Measurements from ENCODE around the gene ZNF837. TPM values are rescaled to one million over a fixed set of nuclear protein-coding genes. Genes with fewer than 3 reads are reported as not detected.

ZNF837 gene
- total and polyA plus RNA-seq, 2 of the 13 experiments (the other 11 are each of a cell fraction or from before 2014, with no cell fraction given): 0.29 to 1.3 TPM

DNA sequence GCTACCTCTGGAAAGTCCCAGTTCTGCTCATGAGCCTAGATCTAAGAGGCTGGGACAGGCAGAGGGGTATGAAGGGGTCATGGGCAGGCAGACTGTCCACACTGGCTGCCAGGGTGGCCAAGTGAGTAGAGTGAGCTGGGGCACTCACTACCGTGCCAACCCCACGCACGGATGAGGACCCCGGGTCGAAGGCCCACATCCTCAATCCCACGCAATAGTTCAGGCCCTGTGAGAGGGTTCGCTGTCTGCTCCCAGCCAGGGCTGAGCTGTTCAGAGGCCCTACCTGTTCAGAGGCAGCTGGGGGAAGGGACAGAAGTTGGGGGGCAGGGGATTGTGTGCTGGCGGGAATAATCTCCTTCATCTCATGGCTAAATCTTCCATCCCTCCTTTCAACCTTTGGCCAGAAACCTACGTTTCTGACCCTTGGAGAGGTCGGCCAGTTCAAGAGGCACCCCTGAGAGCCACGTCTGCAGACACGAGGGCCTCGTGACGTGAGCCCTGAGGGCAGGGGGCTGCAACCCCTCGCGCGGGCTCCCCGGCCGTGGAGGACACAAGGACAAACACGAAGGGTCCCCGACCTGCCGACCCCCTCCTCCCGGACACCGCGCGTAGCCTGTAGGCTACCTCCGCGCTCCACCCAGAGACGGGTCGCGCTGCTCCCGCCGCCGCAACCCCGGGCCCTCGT is 5.2 kb upstream of the ZNF837 start (continued):
- TF ChIP-seq E2F5 (CRISPR knock-in tag; conservative IDR thresholded peaks at IDR 0.05) (no peak), HDAC6 (IDR thresholded peaks at IDR 0.05; ENCODE audit: low read depth, low read length) (no peak), BCL3 (CRISPR knock-in tag; IDR thresholded peaks at IDR 0.05) (0 out of 2 replicates have a peak, but pooled peaks have one; percentile 16), ARNTL (CRISPR knock-in tag; IDR thresholded peaks at IDR 0.05) (peak; percentile 25; the same call in 1 of the 2 replicates), JARID2 (CRISPR knock-in tag; IDR thresholded peaks at IDR 0.05; ENCODE audit: insufficient replicate concordance) (peak; percentile 12), ZNF7 (CRISPR knock-in tag; IDR thresholded peaks at IDR 0.05) (no peak), TP53 (CRISPR knock-in tag; conservative IDR thresholded peaks at IDR 0.05) (no peak), ZNF570 (CRISPR knock-in tag; IDR thresholded peaks at IDR 0.05; ENCODE audit: borderline replicate concordance) (peak; percentile 43; the same call in 1 of the 2 replicates), SAFB2 (CRISPR knock-in tag; IDR thresholded peaks at IDR 0.05; ENCODE audit: borderline replicate concordance, low read depth) (no peak), ZNF577 (CRISPR knock-in tag; IDR thresholded peaks at IDR 0.05; ENCODE audit: borderline replicate concordance, low read depth) (0 out of 2 replicates have a peak, but pooled peaks have one; percentile 35), PAWR (CRISPR knock-in tag; IDR thresholded peaks at IDR 0.05; ENCODE audit: borderline replicate concordance) (0 out of 2 replicates have a peak, but pooled peaks have one; percentile 47), ZNF362 (CRISPR knock-in tag; IDR thresholded peaks at IDR 0.05; ENCODE audit: borderline replicate concordance) (0 out of 2 replicates have a peak, but pooled peaks have one; percentile 7), ZNF333 (CRISPR knock-in tag; IDR thresholded peaks at IDR 0.05; ENCODE audit: borderline replicate concordance) (no peak), ZNF235 (CRISPR knock-in tag; IDR thresholded peaks at IDR 0.05; ENCODE audit: borderline replicate concordance) (no peak), ARNT2 (CRISPR knock-in tag; IDR thresholded peaks at IDR 0.05; ENCODE audit: low read depth) (no peak; the same call in 1 of the 2 replicates), DPF2 (CRISPR knock-in tag; IDR thresholded peaks at IDR 0.05; ENCODE audit: borderline replicate concordance, low read depth) (0 out of 2 replicates have a peak, but pooled peaks have one; percentile 13), SATB2 (CRISPR knock-in tag; IDR thresholded peaks at IDR 0.05) (no peak), ZBTB8A (CRISPR knock-in tag; IDR thresholded peaks at IDR 0.05; ENCODE audit: borderline replicate concordance, low read depth) (peak; percentile 68; the same call in 1 of the 2 replicates), ZNF556 (CRISPR knock-in tag; IDR thresholded peaks at IDR 0.05; ENCODE audit: borderline replicate concordance) (peak; percentile 82; the same call in 1 of the 2 replicates), ZNF567 (CRISPR knock-in tag; IDR thresholded peaks at IDR 0.05; ENCODE audit: borderline replicate concordance) (no peak)
- TF ChIP-seq, protein P1, sequence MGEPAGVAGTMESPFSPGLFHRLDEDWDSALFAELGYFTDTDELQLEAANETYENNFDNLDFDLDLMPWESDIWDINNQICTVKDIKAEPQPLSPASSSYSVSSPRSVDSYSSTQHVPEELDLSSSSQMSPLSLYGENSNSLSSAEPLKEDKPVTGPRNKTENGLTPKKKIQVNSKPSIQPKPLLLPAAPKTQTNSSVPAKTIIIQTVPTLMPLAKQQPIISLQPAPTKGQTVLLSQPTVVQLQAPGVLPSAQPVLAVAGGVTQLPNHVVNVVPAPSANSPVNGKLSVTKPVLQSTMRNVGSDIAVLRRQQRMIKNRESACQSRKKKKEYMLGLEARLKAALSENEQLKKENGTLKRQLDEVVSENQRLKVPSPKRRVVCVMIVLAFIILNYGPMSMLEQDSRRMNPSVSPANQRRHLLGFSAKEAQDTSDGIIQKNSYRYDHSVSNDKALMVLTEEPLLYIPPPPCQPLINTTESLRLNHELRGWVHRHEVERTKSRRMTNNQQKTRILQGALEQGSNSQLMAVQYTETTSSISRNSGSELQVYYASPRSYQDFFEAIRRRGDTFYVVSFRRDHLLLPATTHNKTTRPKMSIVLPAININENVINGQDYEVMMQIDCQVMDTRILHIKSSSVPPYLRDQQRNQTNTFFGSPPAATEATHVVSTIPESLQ (CRISPR knock-in tag; conservative IDR thresholded peaks at IDR 0.05): no peak
- TF ChIP-seq, protein P2, sequence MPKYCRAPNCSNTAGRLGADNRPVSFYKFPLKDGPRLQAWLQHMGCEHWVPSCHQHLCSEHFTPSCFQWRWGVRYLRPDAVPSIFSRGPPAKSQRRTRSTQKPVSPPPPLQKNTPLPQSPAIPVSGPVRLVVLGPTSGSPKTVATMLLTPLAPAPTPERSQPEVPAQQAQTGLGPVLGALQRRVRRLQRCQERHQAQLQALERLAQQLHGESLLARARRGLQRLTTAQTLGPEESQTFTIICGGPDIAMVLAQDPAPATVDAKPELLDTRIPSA (CRISPR knock-in tag; IDR thresholded peaks at IDR 0.05; ENCODE audit: borderline replicate concordance): peak; percentile 89; the same call in 1 of the 2 replicates
